Measurements from ENCODE around the gene HCN4. TPM values are rescaled to one million over a fixed set of nuclear protein-coding genes. Genes with fewer than 3 reads are reported as not detected.

The HCN4 gene
- total RNA-seq, 2 donors from 2014 or later, result 0.82 to 3.1 TPM

DNA sequence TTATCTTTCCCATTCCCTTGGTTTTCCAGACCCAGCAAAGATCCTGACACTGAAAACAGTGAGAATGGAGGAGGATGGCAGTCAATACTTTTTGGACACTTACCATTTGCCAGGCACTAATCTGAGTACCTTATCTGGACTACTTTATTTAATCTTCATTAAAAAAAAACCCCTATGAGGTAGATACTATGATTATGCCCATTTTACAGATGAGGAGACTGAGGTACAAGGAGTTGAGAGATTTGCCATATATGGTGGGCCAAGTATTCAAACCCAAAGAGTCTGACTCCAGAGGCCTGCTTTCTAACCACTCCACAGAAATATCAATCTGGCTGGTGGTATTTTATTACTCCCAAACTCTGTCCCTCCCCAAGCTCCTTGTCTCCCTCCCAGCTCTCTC is 19.6 kb downstream of the HCN4 start:
- Histone ChIP-seq H3K4me1 (ENCODE audit: control insufficient read depth, insufficient read depth, low read length) (no peaks in the 10 kb centered on the region), H3K27ac (ENCODE audit: low read depth, low read length) (no peak overlapping the region), H3K4me3 (ENCODE audit: low read length) (no peak overlapping the region), H3K9me3 (ENCODE audit: control insufficient read depth, low read length) (no peaks in the 10 kb centered on the region), H3K9ac (ENCODE audit: extremely low read depth, low read length, poor library complexity, severe bottlenecking) (no peak overlapping the region), H3K27me3 (ENCODE audit: control insufficient read depth, insufficient read depth, low read length, poor library complexity, severe bottlenecking) (no peaks in the 10 kb centered on the region), H3K36me3 (ENCODE audit: control insufficient read depth, insufficient read depth, low read length) (no peaks in the 10 kb centered on the region)
- H3K4me3 Mint-ChIP-seq, result no peak overlapping the region
- H3K27ac Mint-ChIP-seq, result no peak overlapping the region
- H3K4me1 Mint-ChIP-seq, result no peaks in the 10 kb centered on the region
- TF ChIP-seq, protein P1, sequence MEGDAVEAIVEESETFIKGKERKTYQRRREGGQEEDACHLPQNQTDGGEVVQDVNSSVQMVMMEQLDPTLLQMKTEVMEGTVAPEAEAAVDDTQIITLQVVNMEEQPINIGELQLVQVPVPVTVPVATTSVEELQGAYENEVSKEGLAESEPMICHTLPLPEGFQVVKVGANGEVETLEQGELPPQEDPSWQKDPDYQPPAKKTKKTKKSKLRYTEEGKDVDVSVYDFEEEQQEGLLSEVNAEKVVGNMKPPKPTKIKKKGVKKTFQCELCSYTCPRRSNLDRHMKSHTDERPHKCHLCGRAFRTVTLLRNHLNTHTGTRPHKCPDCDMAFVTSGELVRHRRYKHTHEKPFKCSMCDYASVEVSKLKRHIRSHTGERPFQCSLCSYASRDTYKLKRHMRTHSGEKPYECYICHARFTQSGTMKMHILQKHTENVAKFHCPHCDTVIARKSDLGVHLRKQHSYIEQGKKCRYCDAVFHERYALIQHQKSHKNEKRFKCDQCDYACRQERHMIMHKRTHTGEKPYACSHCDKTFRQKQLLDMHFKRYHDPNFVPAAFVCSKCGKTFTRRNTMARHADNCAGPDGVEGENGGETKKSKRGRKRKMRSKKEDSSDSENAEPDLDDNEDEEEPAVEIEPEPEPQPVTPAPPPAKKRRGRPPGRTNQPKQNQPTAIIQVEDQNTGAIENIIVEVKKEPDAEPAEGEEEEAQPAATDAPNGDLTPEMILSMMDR (conservative IDR thresholded peaks at IDR 0.05), result no peak
- no peaks in the 10 kb centered on the region for H3K27me3 Mint-ChIP-seq (ENCODE audit: insufficient read depth)
- no peaks in the 10 kb centered on the region for H3K9me3 Mint-ChIP-seq
- no peaks in the 10 kb centered on the region for H3K36me3 Mint-ChIP-seq (ENCODE audit: low read depth)
- no peak for DNase-seq

DNA sequence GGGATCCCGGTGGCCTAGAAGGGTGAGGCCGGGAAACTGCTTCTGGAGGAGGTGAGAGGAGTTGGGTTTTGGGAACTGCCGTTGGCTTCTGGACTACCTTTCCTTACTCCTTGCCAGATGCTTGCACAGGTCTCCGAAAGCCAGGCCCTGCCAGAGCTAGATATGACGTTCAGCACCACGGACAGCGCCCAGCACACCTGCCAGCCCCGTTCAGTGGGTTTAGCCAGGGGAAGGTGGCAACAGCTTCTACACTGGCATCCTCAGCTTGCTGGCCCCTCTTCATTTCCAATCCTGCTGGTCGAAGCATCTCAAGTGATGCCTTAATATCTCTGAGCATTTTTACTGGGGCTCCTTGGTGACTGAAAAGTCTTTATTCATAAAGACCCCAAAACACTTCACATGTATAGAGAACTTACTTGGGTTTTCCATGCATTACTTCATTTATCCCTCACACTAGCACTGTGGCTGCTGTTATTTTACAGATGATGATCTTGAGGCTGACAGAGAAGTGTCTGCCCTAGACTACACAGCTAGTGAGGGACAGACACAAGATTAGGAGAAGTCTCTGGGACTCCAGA is 21.9 kb downstream of the HCN4 start:
- Histone ChIP-seq H3K4me3 (ENCODE audit: low read length) (no peak overlapping the region), H3K27ac (ENCODE audit: low read depth, low read length) (no peak overlapping the region), H3K4me1 (ENCODE audit: control insufficient read depth, insufficient read depth, low read length) (no peaks in the 10 kb centered on the region), H3K9ac (ENCODE audit: extremely low read depth, low read length, poor library complexity, severe bottlenecking) (no peak overlapping the region), H3K9me3 (ENCODE audit: control insufficient read depth, low read length) (no peaks in the 10 kb centered on the region), H3K36me3 (ENCODE audit: control insufficient read depth, insufficient read depth, low read length) (no peaks in the 10 kb centered on the region), H3K27me3 (ENCODE audit: control insufficient read depth, insufficient read depth, low read length, poor library complexity, severe bottlenecking) (no peaks in the 10 kb centered on the region)
- Mint-ChIP-seq H3K27me3 (ENCODE audit: insufficient read depth) (no peaks in the 10 kb centered on the region), H3K9me3 (no peaks in the 10 kb centered on the region), H3K4me1 (no peaks in the 10 kb centered on the region), H3K36me3 (ENCODE audit: low read depth) (no peaks in the 10 kb centered on the region), H3K4me3 (no peak overlapping the region), H3K27ac (no peak overlapping the region)
- 43 to 53% methylated on average over 4 to 9 of the region's 9 CpGs for WGBS, 2 experiments (ENCODE audit: insufficient coverage in 1 of 2, insufficient read length in 1 of 2)
- DNase-seq, result peak; percentile 95
- TF ChIP-seq, protein P1 (conservative IDR thresholded peaks at IDR 0.05), result no peak

DNA sequence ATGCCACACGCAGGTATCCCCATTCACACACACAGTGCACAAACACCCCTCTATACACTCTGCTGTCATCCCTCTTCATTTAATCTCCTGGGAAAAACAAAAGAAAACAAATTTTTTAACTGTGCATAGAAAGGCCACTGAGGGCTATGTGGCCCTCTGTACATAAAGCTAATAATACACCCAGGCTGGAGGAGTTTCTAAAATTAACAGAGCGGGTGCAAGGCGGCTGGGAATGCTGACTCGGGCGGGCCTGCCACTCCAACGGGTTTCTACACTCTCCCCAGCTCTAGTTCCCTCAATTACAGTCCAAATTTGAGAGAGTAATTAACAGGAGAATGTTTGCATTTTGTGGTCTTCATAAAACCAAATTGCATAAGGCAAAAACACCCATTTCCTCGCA is 23.1 kb downstream of the HCN4 start:
- Mint-ChIP-seq H3K9me3 (no peaks in the 10 kb centered on the region), H3K27me3 (ENCODE audit: insufficient read depth) (no peaks in the 10 kb centered on the region), H3K4me1 (no peaks in the 10 kb centered on the region), H3K4me3 (no peak overlapping the region), H3K27ac (no peak overlapping the region), H3K36me3 (ENCODE audit: low read depth) (no peaks in the 10 kb centered on the region)
- no peaks in the 10 kb centered on the region for H3K9me3 ChIP-seq (ENCODE audit: control insufficient read depth, low read length)
- H3K4me1 ChIP-seq (ENCODE audit: control insufficient read depth, insufficient read depth, low read length), result no peaks in the 10 kb centered on the region
- 79 to 95% methylated on average over 6 to 7 of the region's 7 CpGs for WGBS, 2 experiments (ENCODE audit: insufficient coverage in 1 of 2, insufficient read length in 1 of 2)
- no peak for DNase-seq
- H3K4me3 ChIP-seq (ENCODE audit: low read length), result no peak overlapping the region
- no peaks in the 10 kb centered on the region for H3K27me3 ChIP-seq (ENCODE audit: control insufficient read depth, insufficient read depth, low read length, poor library complexity, severe bottlenecking)
- no peak overlapping the region for H3K27ac ChIP-seq (ENCODE audit: low read depth, low read length)
- TF ChIP-seq, protein P1 (conservative IDR thresholded peaks at IDR 0.05), result no peak
- no peaks in the 10 kb centered on the region for H3K36me3 ChIP-seq (ENCODE audit: control insufficient read depth, insufficient read depth, low read length)
- no peak overlapping the region for H3K9ac ChIP-seq (ENCODE audit: extremely low read depth, low read length, poor library complexity, severe bottlenecking)
